CMK (cell line): ENCODE data around the gene SLC25A38.

Source experiments
- DNase-seq: peaks from one replicate; pipeline ENCODE4 v3.0.0-alpha.2; 2010; ENCODE audit warnings: low read depth

SLC25A38 gene

DNA sequence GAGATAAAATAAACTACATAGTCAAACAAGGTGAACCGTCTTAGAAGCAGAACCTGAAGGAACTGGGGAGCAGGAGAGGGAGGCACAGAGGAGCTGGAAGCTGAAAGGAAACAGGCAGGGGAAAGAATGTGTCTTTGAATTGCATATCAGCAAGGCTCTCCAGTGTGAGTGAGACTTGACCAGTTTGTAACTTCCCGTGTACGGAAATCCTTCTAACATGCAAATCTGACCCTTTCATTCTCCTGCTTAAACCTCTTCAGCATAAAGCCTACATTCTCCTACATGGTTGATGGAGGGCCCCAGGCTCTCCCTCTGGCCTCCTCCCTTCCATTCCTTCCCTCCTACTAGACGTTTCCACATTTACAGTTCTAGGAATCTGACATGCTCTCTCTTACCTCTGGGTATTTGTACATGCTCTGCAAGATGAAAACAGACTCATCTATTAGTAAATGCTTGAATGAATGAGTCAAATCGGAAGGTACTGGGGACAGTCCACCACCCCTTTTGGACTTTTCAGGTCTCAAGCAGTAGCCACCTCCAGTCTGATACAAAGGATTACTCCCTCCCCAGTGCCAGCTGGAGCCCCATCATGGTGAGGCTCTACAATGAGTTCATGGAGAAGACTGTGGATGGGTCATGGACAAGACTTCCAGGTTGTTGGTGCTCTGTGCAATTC, 6.1 kb upstream of the SLC25A38 start:
- no peak for DNase-seq

- DNase-seq, result no peak
Observed at GRCh38 chr3:39378088-39378487, 5.1 kb upstream of the SLC25A38 start.

DNA sequence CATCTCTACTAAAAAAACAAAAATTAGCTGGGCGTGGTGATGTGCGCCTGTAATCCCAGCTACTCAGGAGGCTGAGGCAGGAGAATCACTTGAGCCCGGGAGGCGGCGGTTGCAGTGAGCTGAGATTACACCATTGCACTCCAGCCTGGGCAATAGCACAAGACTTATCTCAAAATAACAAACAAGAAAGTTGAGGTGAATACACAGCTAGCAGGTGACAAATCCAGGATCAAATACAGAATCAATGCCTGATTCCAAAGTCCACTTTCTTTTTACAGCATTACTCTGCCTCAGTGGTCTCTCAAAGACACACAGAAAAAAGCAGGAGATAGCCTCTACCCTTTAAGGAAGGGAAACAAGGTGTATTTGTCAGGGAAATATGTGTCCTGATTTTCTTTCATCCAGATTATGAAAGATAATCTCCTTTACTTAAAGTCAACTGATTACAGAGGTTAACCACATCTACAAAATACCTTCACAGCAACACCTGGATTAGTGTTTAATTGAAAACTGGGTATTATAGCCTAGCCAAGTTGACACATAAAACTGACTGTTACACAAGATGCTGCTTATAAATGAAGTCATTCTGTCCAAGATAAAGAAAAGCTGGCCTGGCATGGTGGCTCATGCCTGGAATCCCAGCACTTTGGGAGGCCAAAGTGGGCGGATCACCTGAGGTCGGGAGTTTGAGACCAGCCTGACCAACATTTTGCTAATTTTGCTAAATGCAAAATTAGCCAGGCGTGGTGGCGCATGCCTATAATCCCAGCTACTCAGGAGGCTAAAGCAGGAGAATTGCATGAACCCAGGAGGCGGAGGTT, 4.0 kb upstream of the SLC25A38 start:
- no peak for DNase-seq

DNA sequence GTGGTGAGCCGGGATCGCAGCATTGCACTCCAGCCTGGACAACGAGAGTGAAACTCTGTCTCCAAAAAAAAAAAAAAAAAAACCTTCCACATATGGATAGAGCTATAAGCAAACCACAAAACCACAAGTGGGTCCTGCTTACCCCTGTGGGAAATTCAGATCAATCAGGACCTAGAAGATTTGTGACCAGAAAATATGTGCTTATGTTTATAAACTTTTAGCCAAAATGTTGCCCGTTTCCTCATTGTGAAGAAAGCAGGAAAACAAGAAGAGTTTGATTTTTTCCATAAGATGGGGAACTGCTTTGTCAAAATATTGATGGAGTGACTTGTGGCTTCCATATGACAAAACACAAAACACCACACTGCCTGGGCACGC, 3.4 kb upstream of the SLC25A38 start:
- DNase-seq, result no peak

GRCh38 chr3:39381432-39381831, 1.7 kb upstream of the SLC25A38 start:
- DNase-seq, result no peak

- DNase-seq, result peak; percentile 75
Observed at GRCh38 chr3:39383881-39384664, 903 bp downstream of the SLC25A38 start.

DNA sequence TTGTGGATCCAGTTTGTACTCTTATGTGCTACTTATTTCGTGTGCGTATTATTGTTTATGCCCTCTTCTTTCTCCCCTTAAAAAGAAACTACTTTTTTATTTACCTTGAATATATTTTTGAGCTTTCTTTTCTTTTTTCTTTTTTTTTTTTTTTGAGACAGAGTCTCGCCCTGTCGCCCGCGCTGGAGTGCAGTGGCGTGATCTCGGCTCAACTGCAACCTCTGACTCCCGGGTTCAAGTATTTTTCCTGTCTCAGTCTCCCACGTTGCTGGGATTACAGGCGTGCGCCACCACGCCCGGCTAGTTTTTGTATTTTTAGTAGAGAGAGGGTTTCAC, 1.5 kb downstream of the SLC25A38 start:
- DNase-seq, result no peak

DNA sequence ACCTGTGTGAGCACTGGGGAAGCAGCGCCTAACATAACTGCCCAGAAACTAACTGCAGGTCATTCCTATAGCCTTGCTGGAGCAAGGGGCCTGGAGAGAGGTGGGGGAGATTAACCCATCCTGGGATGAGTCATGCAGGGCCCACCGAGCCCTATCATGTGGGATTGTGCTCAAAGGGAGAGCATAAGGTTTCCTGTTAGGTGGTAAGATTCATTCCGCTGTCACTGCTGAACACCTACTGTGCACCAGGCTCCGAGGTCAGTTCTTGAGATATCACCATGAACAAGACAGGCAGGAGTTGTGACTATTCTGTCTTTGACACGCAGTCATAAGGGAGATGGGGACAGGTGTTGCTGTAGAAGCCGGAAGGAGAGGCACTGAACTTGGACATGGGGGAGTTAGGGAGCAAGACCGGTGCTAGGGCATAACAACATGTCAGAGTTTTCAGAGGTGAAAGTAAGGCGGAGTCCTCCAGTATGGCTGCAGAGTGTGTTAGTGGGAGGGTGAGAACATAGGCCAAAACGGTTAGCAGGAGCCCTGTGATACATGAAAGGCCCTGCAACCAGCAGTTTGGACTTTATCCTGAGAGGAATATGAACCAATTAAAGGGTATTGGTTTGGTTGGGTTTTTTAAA, 2.4 kb downstream of the SLC25A38 start:
- DNase-seq, result no peak

GRCh38 chr3:39386318-39386717, 3.1 kb downstream of the SLC25A38 start:
- no peak for DNase-seq

- DNase-seq, result no peak
Observed at GRCh38 chr3:39387411-39387975, 4.3 kb downstream of the SLC25A38 start.

DNA sequence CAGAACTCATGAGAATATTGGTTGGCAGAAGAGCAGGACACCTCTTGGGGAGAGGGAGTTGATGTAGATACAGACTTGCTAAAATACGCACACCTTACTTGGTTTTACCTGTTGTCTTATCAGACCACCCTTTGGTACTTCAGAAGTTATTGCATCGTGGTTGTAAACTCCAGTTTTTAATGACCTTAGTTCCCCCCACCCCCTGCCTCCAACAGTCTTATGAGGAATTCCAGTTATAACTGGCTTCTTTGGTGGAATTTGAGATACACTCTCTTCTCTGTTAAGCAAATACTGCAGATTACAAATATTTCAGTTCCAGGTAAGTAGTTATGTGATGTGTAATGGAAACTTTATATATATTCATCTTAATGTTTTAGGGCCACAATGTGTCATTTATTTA, 5.0 kb downstream of the SLC25A38 start:
- DNase-seq, result no peak

DNA sequence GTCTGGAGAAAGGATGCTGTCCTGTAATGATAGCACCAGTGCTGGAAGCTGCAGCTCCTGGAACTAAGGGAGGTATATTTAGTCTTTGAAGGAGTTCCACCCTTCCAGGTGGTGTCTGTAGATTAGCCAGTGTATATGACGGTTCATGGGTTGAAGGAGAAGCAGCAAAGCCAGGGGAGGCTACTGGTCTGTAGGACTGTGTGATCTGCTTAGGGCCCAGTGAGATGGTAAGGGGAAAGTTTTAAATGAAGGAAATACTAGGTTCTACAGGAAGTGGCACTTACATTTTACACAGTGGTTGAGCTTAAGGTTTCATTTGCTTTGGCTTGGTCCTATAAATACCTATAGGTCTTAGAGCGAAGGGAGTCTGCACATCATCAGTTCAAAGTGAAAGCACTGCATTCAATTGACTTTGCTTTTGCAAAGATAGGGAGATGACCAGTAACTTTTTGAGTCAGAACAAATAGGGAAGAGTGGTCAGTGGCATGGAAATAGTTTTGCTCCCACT, 5.6 kb downstream of the SLC25A38 start:
- no peak for DNase-seq

- no peak for DNase-seq
Observed at GRCh38 chr3:39390181-39390580, 7.0 kb downstream of the SLC25A38 start.

DNA sequence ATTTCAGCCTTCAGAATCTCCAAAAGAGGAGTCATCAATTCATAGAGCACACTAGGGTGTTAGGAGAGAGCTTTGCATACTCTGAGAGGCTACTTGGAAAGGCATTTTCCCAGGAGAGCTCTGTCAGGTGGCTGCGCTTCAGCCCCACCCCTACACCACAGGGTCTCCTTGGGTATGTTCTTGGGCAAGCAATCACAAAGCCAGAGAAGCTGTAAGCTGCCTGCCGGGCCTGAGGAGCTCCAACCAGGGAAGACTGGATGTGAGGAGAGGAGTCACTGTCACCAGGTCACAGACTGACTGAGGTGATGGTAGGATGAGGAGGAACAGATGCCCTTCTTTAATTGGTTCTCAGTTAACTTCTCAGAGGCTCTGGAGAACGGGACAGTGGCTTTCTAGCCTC, 13.5 kb downstream of the SLC25A38 start:
- DNase-seq, result no peak

GRCh38 chr3:39398700-39399099, 15.5 kb downstream of the SLC25A38 start:
- no peak for DNase-seq

DNA sequence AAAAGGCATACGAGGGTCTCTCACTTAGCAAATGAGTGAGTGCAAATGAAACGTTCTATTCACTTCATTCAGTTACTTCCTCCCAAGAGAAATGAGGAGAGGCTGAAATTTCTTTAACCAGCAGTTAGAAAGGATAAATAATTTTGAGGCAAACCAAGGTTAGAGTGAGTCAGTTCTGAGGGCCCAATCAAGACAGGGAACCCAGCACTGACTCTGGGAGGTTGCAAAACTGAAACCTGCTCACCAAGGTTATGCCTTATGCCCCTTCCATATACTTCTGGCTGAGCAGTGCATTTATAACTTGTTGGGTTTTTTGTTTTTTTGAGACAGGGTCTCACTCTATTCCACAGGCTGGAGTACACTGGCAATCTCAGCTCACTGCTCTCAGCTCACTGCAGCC, 18.8 kb downstream of the SLC25A38 start:
- no peak for DNase-seq

DNA sequence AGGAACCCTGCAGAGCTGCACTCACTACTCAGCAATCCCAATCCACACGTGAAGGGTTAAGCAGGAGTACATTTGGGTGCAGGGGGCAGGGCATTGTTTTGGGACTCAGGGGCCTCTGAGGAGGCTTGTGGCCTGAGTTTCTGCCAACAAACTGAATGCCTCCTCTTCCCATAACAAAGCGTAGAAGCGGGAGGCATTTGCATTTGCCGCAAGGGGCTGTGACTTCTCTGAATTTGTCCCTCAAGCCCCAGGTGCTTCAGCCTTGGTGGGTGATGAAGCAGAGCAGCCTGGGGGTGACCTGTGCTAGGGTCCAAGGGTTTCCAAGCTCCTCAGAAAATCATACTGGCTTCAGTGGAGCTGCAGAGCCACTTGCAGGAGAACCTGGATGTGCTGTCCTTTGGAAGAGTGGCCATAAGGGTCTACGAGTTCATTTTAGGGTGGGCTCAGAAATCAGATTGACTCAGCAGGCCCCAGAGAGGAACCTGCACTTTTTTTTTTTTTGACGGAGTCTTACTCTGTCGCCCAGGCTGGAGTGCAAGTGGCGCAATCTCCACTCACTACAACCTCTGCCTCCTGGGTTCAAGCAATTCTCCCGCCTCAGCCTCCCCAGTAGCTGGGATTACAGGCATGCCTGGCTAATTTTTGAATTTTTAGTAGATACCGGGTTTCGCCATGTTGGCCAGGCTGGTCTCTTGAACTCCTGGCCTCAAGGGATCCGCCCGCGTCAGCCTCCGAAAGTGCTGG, 21.9 kb downstream of the SLC25A38 start:
- no peak for DNase-seq

GRCh38 chr3:39405687-39406367, 22.7 kb downstream of the SLC25A38 start:
- no peak for DNase-seq

DNA sequence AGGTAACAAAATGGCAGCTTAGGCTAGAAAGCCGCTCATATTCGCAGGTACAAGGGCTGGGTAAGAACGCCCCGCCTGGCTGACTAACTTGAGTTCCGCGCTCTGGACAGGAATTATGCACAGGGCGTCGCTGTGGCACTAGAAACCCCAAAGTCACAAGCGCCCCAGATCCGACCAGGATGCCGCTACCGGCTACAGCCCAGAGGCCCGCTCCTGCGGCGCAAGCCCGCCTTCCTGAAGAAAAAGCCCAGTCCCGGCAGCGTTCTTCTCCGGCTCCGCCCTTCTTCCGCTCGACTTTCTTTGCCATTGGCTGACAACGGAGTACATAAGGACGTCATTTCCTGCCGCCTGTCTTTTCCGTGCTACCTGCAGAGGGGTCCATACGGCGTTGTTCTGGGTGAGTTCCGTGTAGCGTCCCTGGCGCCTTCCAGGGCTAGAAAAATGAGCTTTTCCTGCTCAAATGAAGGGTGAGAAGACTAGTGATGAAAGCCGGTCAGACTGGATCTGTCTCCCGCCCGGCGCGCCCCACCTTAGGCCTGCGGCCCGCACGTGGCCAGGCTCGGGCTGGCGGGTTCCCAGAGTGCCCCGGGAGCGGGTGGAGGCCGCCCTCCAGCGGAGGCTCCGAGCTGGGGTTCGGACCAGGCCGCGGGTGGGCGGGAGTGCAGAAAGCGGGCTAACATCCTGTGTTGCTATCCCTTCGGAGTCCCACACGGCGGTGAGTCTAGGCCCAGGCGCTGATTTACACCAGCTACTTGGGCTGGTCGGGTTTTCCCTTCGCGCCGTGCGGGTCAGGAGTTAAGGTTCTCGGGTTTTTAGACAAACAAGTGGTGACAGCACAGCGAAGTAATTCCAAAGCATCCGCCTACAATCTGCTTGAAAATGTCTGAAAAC, 23.4 kb downstream of the SLC25A38 start, which contains the start of gene RPSA:
RPSA (plus strand) TSS at position 353 of the 891 bp plus-strand sequence. CDS start 934 bp downstream, outside the sequence.
- peak; percentile 95 for DNase-seq

DNA sequence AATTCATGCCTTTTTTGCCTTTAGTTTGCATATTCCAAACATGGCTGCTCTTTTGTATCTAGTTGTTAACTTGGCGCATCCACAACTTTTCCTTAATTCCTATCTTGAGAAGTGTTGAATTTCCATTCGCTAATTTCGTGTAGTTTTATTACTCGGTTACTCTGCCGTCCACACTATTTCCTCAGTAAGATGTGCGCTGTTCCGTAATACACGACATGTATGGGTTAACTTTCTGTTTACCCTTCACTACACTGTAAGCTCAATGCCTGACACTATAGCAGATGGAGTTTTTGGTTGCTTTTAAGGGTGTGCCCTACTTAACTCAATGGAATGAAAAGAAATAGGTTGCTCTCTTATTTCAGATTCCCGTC, 24.1 kb downstream of the SLC25A38 start:
- DNase-seq, result peak; percentile 31
